Measurements from ENCODE around the gene RPAP2. TPM values are rescaled to one million over a fixed set of nuclear protein-coding genes. Genes with fewer than 3 reads are reported as not detected.

Gene RPAP2
- total and polyA plus RNA-seq, 8 donors = 19.3 to 33.8 (median 29.7) TPM

DNA sequence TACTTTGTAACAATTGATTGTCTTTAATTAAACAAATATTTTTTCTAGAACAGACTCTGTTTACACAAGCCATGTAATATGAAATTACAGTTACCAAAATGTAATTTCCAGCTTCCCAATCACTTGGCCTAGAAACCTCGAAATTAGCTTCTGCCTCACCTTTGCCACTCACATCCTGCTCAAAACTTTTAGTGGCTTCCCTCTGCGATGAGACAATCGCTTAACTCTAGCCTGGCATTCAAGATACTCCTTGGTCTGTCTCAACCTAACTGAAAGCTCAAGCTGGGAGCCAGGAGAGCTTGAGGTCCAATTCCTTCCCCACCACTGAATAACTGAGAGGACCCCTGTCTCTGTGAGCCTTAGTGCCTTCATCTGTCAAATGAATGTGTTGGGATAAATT lies 145.0 kb downstream of the RPAP2 start:
- no peaks in the 10 kb centered on the region for H3K27me3 ChIP-seq
- no peak overlapping the region for H3K27ac ChIP-seq
- ATAC-seq (no peak), DNase-seq (no peak)
- TF ChIP-seq, protein P1, sequence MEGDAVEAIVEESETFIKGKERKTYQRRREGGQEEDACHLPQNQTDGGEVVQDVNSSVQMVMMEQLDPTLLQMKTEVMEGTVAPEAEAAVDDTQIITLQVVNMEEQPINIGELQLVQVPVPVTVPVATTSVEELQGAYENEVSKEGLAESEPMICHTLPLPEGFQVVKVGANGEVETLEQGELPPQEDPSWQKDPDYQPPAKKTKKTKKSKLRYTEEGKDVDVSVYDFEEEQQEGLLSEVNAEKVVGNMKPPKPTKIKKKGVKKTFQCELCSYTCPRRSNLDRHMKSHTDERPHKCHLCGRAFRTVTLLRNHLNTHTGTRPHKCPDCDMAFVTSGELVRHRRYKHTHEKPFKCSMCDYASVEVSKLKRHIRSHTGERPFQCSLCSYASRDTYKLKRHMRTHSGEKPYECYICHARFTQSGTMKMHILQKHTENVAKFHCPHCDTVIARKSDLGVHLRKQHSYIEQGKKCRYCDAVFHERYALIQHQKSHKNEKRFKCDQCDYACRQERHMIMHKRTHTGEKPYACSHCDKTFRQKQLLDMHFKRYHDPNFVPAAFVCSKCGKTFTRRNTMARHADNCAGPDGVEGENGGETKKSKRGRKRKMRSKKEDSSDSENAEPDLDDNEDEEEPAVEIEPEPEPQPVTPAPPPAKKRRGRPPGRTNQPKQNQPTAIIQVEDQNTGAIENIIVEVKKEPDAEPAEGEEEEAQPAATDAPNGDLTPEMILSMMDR (IDR thresholded peaks at IDR 0.05) = no peak
- intact Hi-C loops (cut with DNase I) = no loop called here
- H3K9me3 ChIP-seq = no peaks in the 10 kb centered on the region
- H3K36me3 ChIP-seq = no peaks in the 10 kb centered on the region
- no peak overlapping the region for H3K4me3 ChIP-seq
- H3K4me1 ChIP-seq = no peaks in the 10 kb centered on the region

DNA sequence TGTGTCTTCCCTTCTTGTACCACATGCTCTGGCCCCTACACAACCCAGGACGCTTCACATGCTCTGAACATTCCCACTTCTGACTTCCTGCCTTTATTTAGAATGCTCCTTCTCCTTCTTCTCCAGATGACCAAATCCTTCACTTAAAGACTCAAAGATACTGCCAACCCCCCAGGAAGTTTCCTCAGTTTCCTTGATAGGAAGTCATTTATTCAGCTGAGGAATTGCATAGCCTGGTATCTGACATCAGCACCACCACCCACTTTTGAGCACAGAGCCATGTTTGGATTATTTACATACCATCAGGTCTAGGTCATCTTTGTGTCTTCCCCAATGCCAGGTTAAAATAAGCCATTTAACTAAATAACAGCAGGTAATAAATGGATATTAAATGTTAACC lies 145.5 kb downstream of the RPAP2 start:
- TF ChIP-seq, protein P1 (IDR thresholded peaks at IDR 0.05) = no peak
- intact Hi-C loops (cut with DNase I) = no loop called here
- Histone ChIP-seq H3K36me3 (no peaks in the 10 kb centered on the region), H3K4me1 (no peaks in the 10 kb centered on the region), H3K27me3 (no peaks in the 10 kb centered on the region), H3K4me3 (no peak overlapping the region), H3K27ac (no peak overlapping the region), H3K9me3 (no peaks in the 10 kb centered on the region)
- ATAC-seq = no peak
- DNase-seq = no peak

DNA sequence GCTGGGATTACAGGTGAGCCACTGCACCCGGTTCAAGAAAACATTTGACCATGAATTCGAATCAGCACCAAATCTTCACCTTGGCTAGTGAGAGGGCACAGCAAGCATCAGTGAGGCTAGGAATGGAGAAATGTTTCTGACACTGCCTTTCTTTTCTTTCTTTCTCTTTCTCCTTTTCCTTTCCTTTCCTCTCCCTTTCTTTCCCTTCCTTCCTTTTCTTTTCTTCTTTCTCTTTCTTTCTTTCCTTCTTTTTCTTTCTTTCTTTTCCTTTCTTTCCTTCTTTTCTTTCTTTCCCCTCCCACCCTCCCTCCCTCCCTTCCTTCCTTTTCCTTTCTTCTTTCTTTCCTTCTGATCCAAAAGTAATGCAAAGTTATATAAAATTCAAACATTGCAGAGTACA lies 147.0 kb downstream of the RPAP2 start:
- H3K4me3 ChIP-seq = no peak overlapping the region
- TF ChIP-seq, protein P1 (IDR thresholded peaks at IDR 0.05) = no peak

DNA sequence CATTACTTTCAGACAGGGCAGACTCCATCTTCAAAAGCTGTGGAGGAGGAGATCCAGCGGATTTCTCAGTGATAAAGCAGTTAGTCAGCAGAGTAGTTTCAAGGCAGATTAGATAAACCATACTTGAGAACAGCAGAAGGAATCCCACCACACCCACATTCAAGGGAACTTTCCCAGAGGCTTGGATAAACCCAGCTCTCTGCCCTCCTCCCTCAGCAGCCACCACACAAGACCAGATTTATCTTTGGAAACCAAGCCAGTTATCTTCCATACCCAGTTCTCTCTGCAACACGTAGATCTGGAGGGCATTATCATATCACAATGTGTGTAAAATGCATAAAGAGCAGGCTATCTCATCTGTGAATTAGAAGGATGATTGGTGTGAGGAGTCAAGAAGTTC lies 147.7 kb downstream of the RPAP2 start:
- H3K27me3 ChIP-seq = no peaks in the 10 kb centered on the region
- no peaks in the 10 kb centered on the region for H3K36me3 ChIP-seq
- H3K27ac ChIP-seq = no peak overlapping the region
- no peak overlapping the region for H3K4me3 ChIP-seq
- no peaks in the 10 kb centered on the region for H3K9me3 ChIP-seq
- DNase-seq = no peak
- TF ChIP-seq, protein P1 (IDR thresholded peaks at IDR 0.05) = no peak
- ATAC-seq = no peak
- H3K4me1 ChIP-seq = no peaks in the 10 kb centered on the region
- intact Hi-C loops (cut with DNase I) = no loop called here

More for the DNA sequence above, 147.0 kb downstream of the RPAP2 start:
- ATAC-seq (no peak), DNase-seq (no peak)
- Histone ChIP-seq H3K27ac (no peak overlapping the region), H3K36me3 (no peaks in the 10 kb centered on the region), H3K4me1 (no peaks in the 10 kb centered on the region), H3K9me3 (no peaks in the 10 kb centered on the region), H3K27me3 (no peaks in the 10 kb centered on the region)
- intact Hi-C loops (cut with DNase I) = no loop called here

DNA sequence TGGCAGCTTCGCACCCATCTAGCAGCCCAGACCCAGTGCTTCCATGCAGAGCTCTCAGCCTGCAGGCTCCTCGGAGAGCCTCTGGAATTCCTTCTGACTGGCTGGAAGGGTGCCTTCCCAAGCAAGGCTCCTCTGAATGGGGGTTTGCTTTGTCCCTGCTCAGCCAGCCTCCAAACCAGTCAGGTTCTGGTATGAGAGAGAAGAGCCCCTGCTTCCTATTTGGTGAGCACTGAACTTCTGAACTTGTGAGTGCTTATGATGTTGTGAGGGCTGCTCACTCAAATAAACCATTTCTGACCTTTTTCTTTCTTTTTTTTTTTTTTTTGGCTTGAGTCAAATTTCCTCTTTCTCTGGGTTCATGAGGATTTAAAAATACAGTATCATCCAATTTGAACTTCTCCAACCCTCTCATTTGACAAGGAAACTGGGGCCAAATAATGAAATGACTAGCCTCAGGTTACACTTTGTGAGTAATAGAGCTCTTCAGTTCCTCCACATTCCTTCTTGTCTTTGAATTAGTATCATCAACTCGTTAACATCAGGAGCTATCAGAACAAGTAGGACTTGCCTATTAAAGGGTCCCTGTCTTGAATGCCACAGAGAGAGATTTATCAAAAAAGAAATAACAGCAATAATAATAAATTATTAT lies 148.3 kb downstream of the RPAP2 start:
- no peaks in the 10 kb centered on the region for H3K9me3 ChIP-seq
- no peaks in the 10 kb centered on the region for H3K36me3 ChIP-seq
- TF ChIP-seq, protein P1 (IDR thresholded peaks at IDR 0.05) = no peak
- ATAC-seq = no peak
- no peak for DNase-seq
- no peaks in the 10 kb centered on the region for H3K4me1 ChIP-seq
- H3K4me3 ChIP-seq = no peak overlapping the region
- no peak overlapping the region for H3K27ac ChIP-seq
- no peaks in the 10 kb centered on the region for H3K27me3 ChIP-seq
- intact Hi-C loops (cut with DNase I) = no loop called here

Measured in left lung (tissue), 10 donors.